GM12864 (cell line): ENCODE results near the gene HLTF.

Experiments
- DNase-seq: peaks from one replicate; pipeline ENCODE4 v3.0.0-alpha.2; 2011; ENCODE audit warnings: low read depth
- H3K4me3 ChIP-seq: 2 replicates; pipeline ENCODE4 v1.5.1; 2011; ENCODE audit warnings: mild to moderate bottlenecking, low read depth, low read length, control low read depth
- CTCF ChIP-seq: IDR thresholded peaks from 2 replicates; pipeline ENCODE4 v1.5.1; 2011; ENCODE audit warnings: low read depth, mild to moderate bottlenecking, moderate library complexity, low read length, control low read depth, inconsistent platforms; ENCODE audit errors: missing control alignments

HLTF gene

GRCh38 chr3:149085828-149086231, 503 bp downstream of the HLTF start:
- no peak for TF ChIP-seq CTCF
- DNase-seq: no peak
- peak overlapping the region; percentile 82 for H3K4me3 ChIP-seq

GRCh38 chr3:149081772-149082171, 4.6 kb downstream of the HLTF start:
- DNase-seq: no peak
- TF ChIP-seq CTCF: no peak
- H3K4me3 ChIP-seq: no peak overlapping the region

GRCh38 chr3:149080699-149081091, 5.6 kb downstream of the HLTF start:
- H3K4me3 ChIP-seq: no peak overlapping the region
- DNase-seq: no peak
- no peak for TF ChIP-seq CTCF

GRCh38 chr3:149080011-149080698, 6.2 kb downstream of the HLTF start:
- no peak for DNase-seq
- no peak overlapping the region for H3K4me3 ChIP-seq
- TF ChIP-seq CTCF: no peak

GRCh38 chr3:149077628-149078027, 8.7 kb downstream of the HLTF start:
- TF ChIP-seq CTCF: no peak
- DNase-seq: no peak
- no peak overlapping the region for H3K4me3 ChIP-seq

GRCh38 chr3:149067883-149068282, 18.4 kb downstream of the HLTF start:
- no peak overlapping the region for H3K4me3 ChIP-seq
- DNase-seq: no peak
- TF ChIP-seq CTCF: no peak

GRCh38 chr3:149061776-149062175, 24.6 kb downstream of the HLTF start:
- no peak for TF ChIP-seq CTCF
- H3K4me3 ChIP-seq: no peak overlapping the region
- no peak for DNase-seq
